Endodermal cell (in vitro differentiated cells): Measurements from ENCODE around the gene THY1. TPM values are rescaled to one million over a fixed set of nuclear protein-coding genes. Genes with fewer than 3 reads are reported as not detected.

Experiments
- DNase-seq: peaks from one replicate; pipeline ENCODE4 v3.0.0-alpha.2; 2017
- H3K27ac ChIP-seq: 2 replicates; pipeline ENCODE4 v1.5.1; 2013; ENCODE audit warnings: mild to moderate bottlenecking, low read depth, low read length, moderate library complexity
- H3K27me3 ChIP-seq: 2 replicates; pipeline ENCODE4 v1.6.1; 2013; ENCODE audit warnings: mild to moderate bottlenecking, low read length, moderate library complexity; ENCODE audit not compliant: insufficient read depth, control insufficient read depth, poor library complexity, severe bottlenecking
- H3K36me3 ChIP-seq: 2 replicates; pipeline ENCODE4 v1.7.0; 2013; ENCODE audit warnings: mild to moderate bottlenecking, low read length, moderate library complexity; ENCODE audit not compliant: control insufficient read depth, insufficient read depth
- H3K4me1 ChIP-seq: one replicate; pipeline ENCODE4 v1.7.0; 2013; ENCODE audit warnings: low read length; ENCODE audit not compliant: control insufficient read depth, insufficient read depth
- H3K4me3 ChIP-seq: 2 replicates; pipeline ENCODE4 v1.5.1; 2013; ENCODE audit warnings: mild to moderate bottlenecking, low read length, moderate library complexity
- H3K9ac ChIP-seq: 2 replicates; pipeline ENCODE4 v1.6.1; 2013; ENCODE audit warnings: mild to moderate bottlenecking, low read length, moderate library complexity; ENCODE audit not compliant: poor library complexity, severe bottlenecking; ENCODE audit errors: extremely low read depth
- H3K9me3 ChIP-seq: 2 replicates; pipeline ENCODE4 v1.6.1; 2013; ENCODE audit warnings: mild to moderate bottlenecking, low read length, moderate library complexity; ENCODE audit not compliant: control insufficient read depth
- H3K27ac Mint-ChIP-seq: 2 replicates; pipeline ENCODE4 v1.8.0; 2020; ENCODE audit warnings: mixed read lengths
- H3K27me3 Mint-ChIP-seq: 2 replicates; pipeline ENCODE4 v1.8.0; 2021; ENCODE audit warnings: mild to moderate bottlenecking, mixed read lengths; ENCODE audit not compliant: insufficient read depth
- H3K36me3 Mint-ChIP-seq: 2 replicates; pipeline ENCODE4 v1.8.0; 2020; ENCODE audit warnings: low read depth, mixed read lengths
- H3K4me1 Mint-ChIP-seq: 2 replicates; pipeline ENCODE4 v1.8.0; 2020; ENCODE audit warnings: mixed read lengths
- H3K4me3 Mint-ChIP-seq: 2 replicates; pipeline ENCODE4 v1.8.0; 2020; ENCODE audit warnings: mild to moderate bottlenecking, moderate library complexity, mixed read lengths
- H3K9me3 Mint-ChIP-seq: 2 replicates; pipeline ENCODE4 v1.8.0; 2020; ENCODE audit warnings: mild to moderate bottlenecking, mixed read lengths
- WGBS, 2 experiments: methylation state at CpG; one replicate each; pipeline versions ENCODE4 v1.1.5 to v1.1.7; 2013; ENCODE audit warnings: missing lambda C conversion rate in 2 of 2, mixed read lengths in 1 of 2; ENCODE audit not compliant: insufficient coverage in 1 of 2, insufficient read length in 1 of 2; 5-methylcytosine and 5-hydroxymethylcytosine counted together
- total RNA-seq, 2 donors: library from RNA; stranded (reverse); fragmentation: NEBNext Ultra II Directional in 1 of 2; extraction: Animal tissue kit (Norgen Biotek cat#: 25700) in 1 of 2; gene quantifications; 2 replicates in 1 of 2; 3 replicates in 1 of 2; pipeline ENCODE4 v1.2.1, GENCODE V29; 2021
- TF ChIP-seq, protein P1 (sequence below): fragments of 200-600 bp; sonication (generic); conservative IDR thresholded peaks from 2 replicates; pipeline ENCODE4 v1.5.0; 2021; ENCODE audit warnings: antibody characterized with exemption, mild to moderate bottlenecking

The THY1 gene
- total RNA-seq, 2 donors from 2014 or later = 19.3 to 36.1 TPM

DNA sequence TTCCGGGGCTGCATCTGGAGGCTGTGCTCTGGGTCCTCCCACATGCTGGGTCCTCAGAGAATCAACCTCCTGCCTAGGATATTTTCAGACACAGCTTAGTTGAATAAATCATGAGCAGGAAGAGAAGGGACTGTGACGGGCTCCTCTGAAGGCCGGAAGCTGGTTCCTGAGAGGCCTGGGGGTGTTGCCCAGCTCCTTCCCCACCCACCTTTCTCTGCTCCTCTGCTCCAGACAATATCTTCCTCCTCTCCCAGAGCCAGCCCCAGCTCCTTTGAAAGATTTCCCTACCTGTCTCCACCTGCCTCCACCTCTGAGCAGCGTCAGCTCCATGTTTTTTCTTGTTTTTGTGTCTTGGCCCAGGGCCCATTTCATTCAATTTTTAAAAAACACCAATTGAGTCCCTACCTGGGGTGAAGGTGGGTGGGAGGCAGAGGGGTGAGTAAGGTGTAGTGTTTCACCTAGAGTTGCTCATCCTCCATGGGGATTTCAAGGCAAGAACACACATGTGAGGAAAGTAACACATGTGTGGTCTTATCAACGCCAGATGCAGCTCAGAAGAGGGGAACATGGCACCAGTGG is 24.8 kb upstream of the THY1 start:
- TF ChIP-seq, protein P1, sequence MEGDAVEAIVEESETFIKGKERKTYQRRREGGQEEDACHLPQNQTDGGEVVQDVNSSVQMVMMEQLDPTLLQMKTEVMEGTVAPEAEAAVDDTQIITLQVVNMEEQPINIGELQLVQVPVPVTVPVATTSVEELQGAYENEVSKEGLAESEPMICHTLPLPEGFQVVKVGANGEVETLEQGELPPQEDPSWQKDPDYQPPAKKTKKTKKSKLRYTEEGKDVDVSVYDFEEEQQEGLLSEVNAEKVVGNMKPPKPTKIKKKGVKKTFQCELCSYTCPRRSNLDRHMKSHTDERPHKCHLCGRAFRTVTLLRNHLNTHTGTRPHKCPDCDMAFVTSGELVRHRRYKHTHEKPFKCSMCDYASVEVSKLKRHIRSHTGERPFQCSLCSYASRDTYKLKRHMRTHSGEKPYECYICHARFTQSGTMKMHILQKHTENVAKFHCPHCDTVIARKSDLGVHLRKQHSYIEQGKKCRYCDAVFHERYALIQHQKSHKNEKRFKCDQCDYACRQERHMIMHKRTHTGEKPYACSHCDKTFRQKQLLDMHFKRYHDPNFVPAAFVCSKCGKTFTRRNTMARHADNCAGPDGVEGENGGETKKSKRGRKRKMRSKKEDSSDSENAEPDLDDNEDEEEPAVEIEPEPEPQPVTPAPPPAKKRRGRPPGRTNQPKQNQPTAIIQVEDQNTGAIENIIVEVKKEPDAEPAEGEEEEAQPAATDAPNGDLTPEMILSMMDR = no peak
- H3K27me3 Mint-ChIP-seq = peaks cover 2% of the 10 kb centered on the region
- no peak overlapping the region for H3K27ac Mint-ChIP-seq
- DNase-seq = no peak
- H3K4me1 Mint-ChIP-seq = no peaks in the 10 kb centered on the region
- Histone ChIP-seq H3K27me3 (no peaks in the 10 kb centered on the region), H3K4me1 (no peaks in the 10 kb centered on the region), H3K36me3 (no peaks in the 10 kb centered on the region), H3K27ac (no peak overlapping the region), H3K9me3 (no peaks in the 10 kb centered on the region), H3K9ac (no peak overlapping the region), H3K4me3 (no peak overlapping the region)
- no peaks in the 10 kb centered on the region for H3K36me3 Mint-ChIP-seq
- H3K4me3 Mint-ChIP-seq = no peak overlapping the region
- H3K9me3 Mint-ChIP-seq = no peaks in the 10 kb centered on the region
- WGBS, 2 experiments = 88% methylated on average over 1 to 5 of the region's 5 CpGs

DNA sequence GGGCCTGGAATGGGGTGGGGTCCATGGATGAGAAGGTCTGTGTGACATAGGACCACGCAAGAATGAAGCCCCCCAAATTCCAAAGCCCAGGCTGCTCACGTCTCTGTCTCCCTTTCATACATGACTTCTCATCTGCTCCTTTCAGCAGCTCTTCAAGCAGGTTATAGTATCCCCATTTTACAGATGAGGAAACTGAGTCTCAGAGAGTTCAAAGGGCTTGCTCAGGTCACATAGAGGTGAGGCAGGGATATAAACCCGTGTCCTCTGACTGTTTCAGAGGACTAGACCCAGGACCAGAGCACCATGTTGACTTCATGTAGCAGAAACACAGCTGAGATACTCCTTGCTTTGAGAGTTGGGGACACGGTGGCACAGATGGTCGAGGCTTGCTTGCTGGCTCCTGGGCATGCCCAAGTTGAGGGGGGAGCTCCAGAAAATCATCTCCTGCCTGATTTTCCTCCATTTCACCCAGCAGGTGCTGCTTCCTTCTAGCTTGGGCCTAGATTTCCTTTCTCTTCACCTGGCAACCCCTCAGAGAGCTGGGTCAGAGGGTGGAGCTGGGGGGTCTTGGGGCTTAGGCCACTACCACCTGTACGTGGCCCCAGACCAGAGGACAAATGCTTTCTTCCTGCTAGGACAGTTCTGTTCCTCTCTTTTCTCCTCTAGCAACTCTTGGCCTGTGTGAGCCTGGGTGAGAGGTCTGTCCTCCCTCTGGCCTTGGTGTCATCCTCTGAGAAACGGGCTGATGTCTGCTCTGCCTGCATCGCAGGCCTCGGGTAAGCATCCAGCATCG is 24.1 kb upstream of the THY1 start:
- no peak for DNase-seq
- H3K27ac ChIP-seq = no peak overlapping the region
- TF ChIP-seq, protein P1 = no peak
- H3K4me3 ChIP-seq = no peak overlapping the region
- H3K4me1 ChIP-seq = no peaks in the 10 kb centered on the region
- no peak overlapping the region for H3K4me3 Mint-ChIP-seq
- H3K9ac ChIP-seq = no peak overlapping the region
- H3K9me3 Mint-ChIP-seq = no peaks in the 10 kb centered on the region
- H3K36me3 Mint-ChIP-seq = no peaks in the 10 kb centered on the region
- no peaks in the 10 kb centered on the region for H3K9me3 ChIP-seq
- no peaks in the 10 kb centered on the region for H3K36me3 ChIP-seq
- no peaks in the 10 kb centered on the region for H3K27me3 Mint-ChIP-seq
- no peaks in the 10 kb centered on the region for H3K27me3 ChIP-seq
- no peaks in the 10 kb centered on the region for H3K4me1 Mint-ChIP-seq
- 92 to 94% methylated on average over 5 to 10 of the region's 10 CpGs for WGBS, 2 experiments
- H3K27ac Mint-ChIP-seq = no peak overlapping the region

DNA sequence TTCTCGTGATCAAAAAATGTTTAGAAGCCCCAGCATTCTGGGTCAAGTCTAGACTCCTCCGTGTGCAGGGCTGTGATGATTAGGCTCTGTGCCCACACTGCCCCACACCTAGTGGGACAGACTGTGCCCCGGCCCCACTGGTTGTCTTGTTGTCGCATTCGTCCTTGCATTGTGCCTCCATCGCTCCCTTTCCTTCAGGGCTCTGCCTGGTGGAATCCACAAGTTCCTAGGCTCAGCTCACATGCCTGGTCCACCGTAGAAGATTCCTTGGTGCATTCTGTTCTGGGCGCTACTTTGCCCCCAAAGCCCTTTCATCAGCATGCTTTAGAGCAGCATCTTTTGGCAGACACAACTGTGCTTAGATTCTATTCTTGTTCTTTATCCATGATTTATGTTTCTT is 23.5 kb upstream of the THY1 start:
- Mint-ChIP-seq H3K9me3 (no peaks in the 10 kb centered on the region), H3K36me3 (no peaks in the 10 kb centered on the region), H3K27ac (no peak overlapping the region), H3K4me1 (no peaks in the 10 kb centered on the region), H3K27me3 (no peaks in the 10 kb centered on the region), H3K4me3 (no peak overlapping the region)
- no peak for DNase-seq
- Histone ChIP-seq H3K27me3 (no peaks in the 10 kb centered on the region), H3K4me3 (no peak overlapping the region), H3K9ac (no peak overlapping the region), H3K9me3 (no peaks in the 10 kb centered on the region), H3K36me3 (no peaks in the 10 kb centered on the region), H3K4me1 (no peaks in the 10 kb centered on the region), H3K27ac (no peak overlapping the region)
- TF ChIP-seq, protein P1 = no peak
- WGBS, 2 experiments = 89 to 98% methylated on average over 8 of the region's 8 CpGs
